ENCODE results near the gene NRIP3. TPM values are rescaled to one million over a fixed set of nuclear protein-coding genes. Genes with fewer than 3 reads are reported as not detected.

NRIP3 gene
- total RNA-seq, 1 donor from 2014 or later, result 0.56 TPM

- no peak overlapping the region for H3K4me3 ChIP-seq
- no peak for TF ChIP-seq CTCF (IDR thresholded peaks at IDR 0.05)
- intact Hi-C loops (cut with DNase I), result no loop called here
- H3K27me3 ChIP-seq (ENCODE audit: low read depth), result peaks cover 18% of the 10 kb centered on the region
- ATAC-seq, result no peak
- DNase-seq, result no peak
- no peaks in the 10 kb centered on the region for H3K36me3 ChIP-seq
- H3K9me3 ChIP-seq, result no peaks in the 10 kb centered on the region
- no peak overlapping the region for H3K27ac ChIP-seq
- peaks cover 16% of the 10 kb centered on the region for H3K4me1 ChIP-seq
Measured at GRCh38 chr11:9008011-9008550, 4.3 kb upstream of the NRIP3 start.

GRCh38 chr11:9005087-9005486 lies 1.3 kb upstream of the NRIP3 start:
- no peak for TF ChIP-seq CTCF (IDR thresholded peaks at IDR 0.05)
- Histone ChIP-seq H3K4me3 (no peak overlapping the region), H3K27ac (no peak overlapping the region), H3K27me3 (ENCODE audit: low read depth) (peaks cover 37% of the 10 kb centered on the region), H3K4me1 (peaks cover 22% of the 10 kb centered on the region), H3K36me3 (no peaks in the 10 kb centered on the region), H3K9me3 (no peaks in the 10 kb centered on the region)
- DNase-seq, result no peak
- ATAC-seq, result no peak
- intact Hi-C loops (cut with DNase I), result no loop called here

GRCh38 chr11:9004183-9004926 lies 554 bp upstream of the NRIP3 start:
- Histone ChIP-seq H3K27me3 (ENCODE audit: low read depth) (peaks cover 43% of the 10 kb centered on the region), H3K4me3 (peak overlapping the region; percentile 58), H3K4me1 (peaks cover 22% of the 10 kb centered on the region), H3K36me3 (no peaks in the 10 kb centered on the region), H3K27ac (no peak overlapping the region), H3K9me3 (no peaks in the 10 kb centered on the region)
- DNase-seq, result peak; percentile 55
- ATAC-seq, result peak in 1 of 2 donors; percentile 50
- TF ChIP-seq CTCF (IDR thresholded peaks at IDR 0.05), result no peak
- intact Hi-C loops (cut with DNase I), result no loop called here

- H3K27ac ChIP-seq, result no peak overlapping the region
- peaks cover 50% of the 10 kb centered on the region for H3K27me3 ChIP-seq (ENCODE audit: low read depth)
- H3K9me3 ChIP-seq, result no peaks in the 10 kb centered on the region
- no peaks in the 10 kb centered on the region for H3K36me3 ChIP-seq
- TF ChIP-seq CTCF (IDR thresholded peaks at IDR 0.05), result no peak
- no peak for ATAC-seq
- H3K4me3 ChIP-seq, result peak overlapping the region; percentile 58
- intact Hi-C loops (cut with DNase I), result no loop called here
- peaks cover 22% of the 10 kb centered on the region for H3K4me1 ChIP-seq
- DNase-seq, result no peak
Measured at GRCh38 chr11:9002920-9003572, 755 bp downstream of the NRIP3 start.

- ATAC-seq (peak; percentile 48 to 75), DNase-seq (no peak)
- intact Hi-C loops (cut with DNase I), result no loop called here
- Histone ChIP-seq H3K36me3 (no peaks in the 10 kb centered on the region), H3K9me3 (no peaks in the 10 kb centered on the region), H3K4me3 (no peak overlapping the region), H3K27ac (no peak overlapping the region), H3K4me1 (peaks cover 22% of the 10 kb centered on the region), H3K27me3 (ENCODE audit: low read depth) (peaks cover 50% of the 10 kb centered on the region)
- TF ChIP-seq CTCF (IDR thresholded peaks at IDR 0.05), result no peak
Measured at GRCh38 chr11:9001736-9002135, 2.1 kb downstream of the NRIP3 start.

Data from lower lobe of right lung (tissue), 2 donors.